Measurements from ENCODE around the gene ZFR2. TPM values are rescaled to one million over a fixed set of nuclear protein-coding genes. Genes with fewer than 3 reads are reported as not detected.
"Not testable (repeated sequence)": the region's sequence is repeated elsewhere in the genome, so short reads cannot be mapped to it uniquely, and the experiment has no call there.

Gene ZFR2
- total RNA-seq, 1 donor from 2014 or later = 0.62 TPM

DNA sequence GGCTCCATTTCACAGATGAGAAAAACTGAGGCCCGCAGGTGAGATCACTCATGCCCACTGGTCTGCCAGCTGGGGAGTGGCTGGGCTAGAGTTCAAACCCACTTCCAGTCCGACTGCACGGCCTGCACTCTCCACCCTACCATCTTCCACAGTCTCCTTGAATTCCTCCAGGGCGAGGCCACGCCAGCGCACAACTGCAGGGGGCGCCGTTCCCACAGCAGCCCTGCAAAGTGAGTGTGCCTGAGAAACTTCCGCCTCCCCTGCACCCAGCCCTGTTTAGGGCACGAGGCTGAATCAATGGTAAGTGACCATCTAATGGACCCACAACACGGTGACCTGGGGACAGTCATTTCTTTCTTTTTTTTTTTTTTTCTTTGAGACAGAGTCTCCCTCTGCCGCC is 10.8 kb upstream of the ZFR2 start:
- intact Hi-C loops (cut with DNase I) = no loop called here
- DNase-seq (ENCODE audit: low spot score) = no peak

DNA sequence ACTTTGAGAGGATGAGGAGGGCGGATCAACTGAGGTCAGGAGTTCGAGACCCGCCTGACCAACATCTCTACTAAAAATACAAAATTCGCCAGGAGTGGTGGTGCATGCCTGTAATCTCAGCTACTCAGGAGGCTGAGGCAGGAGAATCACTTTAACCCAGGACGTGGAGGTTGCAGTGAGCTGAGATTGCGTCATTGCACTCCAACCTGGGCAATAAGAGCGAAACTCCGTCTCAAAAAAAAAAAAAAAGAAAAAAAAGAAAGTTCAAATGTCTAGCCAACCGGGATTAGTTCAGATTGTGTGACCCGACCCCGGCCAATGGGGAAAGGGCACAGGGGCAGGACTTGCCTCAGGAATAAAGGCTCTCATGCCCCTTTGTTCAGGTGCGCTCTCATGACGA is 5.9 kb upstream of the ZFR2 start:
- DNase-seq (ENCODE audit: low spot score); intact Hi-C loops (cut with DNase I): not testable (repeated sequence)

DNA sequence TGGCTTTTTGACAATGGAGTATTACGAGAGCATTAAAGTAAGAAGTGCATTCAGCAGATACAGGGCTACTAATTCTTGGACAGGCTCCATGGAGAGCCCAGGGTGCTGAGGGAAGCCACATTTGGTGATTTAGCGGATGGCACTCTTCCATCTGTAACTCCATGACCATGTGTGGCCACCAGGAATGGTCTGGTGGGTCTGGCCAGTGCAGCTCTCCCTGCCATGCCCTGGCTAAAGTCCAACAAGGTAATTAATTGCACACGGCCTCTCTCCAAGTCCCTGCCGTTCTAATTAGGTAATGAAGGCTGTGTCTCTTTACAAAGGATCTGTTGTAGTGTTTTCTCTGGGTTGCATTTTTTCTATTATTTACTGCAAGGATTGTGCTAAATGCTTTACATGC is 4.3 kb upstream of the ZFR2 start:
- intact Hi-C loops (cut with DNase I) = no loop called here
- DNase-seq (ENCODE audit: low spot score) = no peak

DNA sequence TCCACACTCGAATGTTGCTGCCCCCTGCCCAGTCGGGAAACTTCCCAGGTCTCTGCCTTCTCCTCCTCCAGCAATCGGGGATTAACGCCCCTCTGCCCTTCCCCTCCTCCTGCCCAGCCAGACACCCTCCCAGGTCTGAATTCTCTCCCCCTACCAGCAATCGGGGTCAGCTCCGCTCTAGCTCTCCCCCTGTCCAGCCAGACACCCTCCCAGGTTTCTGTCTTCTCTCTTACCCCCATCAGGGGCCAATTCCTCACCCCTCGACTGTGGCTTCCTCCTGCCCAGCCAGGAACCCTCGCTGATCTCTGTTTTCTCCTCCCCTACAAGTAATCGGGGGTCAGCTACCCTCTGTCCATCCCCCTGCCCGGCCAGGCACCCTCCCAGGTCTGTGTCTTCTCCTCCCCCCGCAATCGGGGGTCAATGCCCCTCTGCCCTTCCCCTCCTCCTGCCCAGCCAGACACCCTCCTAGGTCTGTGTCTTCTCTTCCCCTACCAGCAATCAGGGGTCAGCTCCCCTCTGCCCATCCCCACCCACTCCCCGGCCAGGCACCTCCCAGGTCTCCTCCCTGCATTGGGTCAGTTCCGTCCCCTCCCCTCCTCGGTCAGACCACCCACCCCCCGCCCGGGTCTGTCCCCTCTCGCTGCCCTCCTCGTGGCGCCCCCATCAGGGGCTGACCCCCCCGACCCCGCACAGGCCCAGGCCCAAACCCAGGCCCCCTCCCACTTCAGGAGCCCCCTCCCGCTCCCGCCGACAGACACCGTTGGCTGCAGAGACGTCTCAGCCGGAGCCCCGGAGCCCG is 668 bp downstream of the ZFR2 start:
- intact Hi-C loops (cut with DNase I) = no loop called here
- DNase-seq (ENCODE audit: low spot score) = no peak

DNA sequence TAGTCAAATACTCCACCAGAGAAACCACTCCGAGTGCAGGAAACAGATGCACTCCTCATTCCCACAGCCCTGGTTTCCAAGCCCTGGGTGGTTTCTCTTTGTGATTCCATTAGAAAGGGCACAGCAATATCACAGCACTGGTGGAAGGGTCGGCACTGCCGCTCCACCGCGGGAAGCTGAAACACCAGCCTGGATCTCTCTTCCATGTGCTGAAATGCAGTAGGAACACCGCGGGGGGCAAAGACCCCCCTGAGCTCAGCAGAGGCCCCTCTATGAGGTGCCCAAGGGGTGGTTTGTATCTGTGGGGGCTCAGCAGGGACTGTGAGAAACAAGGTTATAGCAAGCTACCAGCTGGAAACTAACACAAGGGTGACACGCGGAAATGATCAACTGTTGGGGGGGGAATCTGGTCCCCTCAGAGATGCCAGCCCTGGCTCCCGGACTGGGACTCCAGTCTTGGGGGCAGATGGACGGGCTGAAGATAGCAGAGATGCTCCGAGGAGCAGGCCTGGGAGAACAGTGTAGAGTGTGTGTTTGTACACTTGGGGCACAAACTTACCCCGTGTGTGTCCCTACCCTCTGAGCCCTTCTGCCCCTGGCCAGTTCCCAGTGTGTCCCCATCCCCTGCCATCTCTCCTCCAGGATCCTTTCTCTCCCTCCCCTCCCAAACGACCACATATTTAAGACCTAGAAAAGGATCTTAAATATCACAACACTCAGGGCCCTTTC is 1.8 kb downstream of the ZFR2 start:
- no peak for DNase-seq (ENCODE audit: low spot score)
- intact Hi-C loops (cut with DNase I) = no loop called here

DNA sequence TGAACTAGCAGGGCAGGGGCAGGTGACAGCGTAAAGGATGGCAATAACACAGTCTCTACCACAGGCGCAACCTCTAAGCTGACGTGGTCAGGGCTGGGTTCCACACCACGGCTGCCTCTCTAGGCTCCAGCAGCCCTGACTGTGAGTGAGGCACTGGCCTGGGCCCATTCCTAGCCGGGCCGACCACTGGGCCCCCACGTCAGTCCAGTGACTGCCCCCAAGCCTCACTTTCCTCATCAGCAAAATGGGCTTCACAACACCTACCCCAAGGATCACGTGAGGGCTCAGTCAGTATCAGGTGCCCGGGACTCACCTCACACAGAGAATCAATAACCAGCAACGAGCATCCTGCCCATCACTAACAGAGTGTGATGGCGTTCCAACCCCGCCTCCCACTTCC is 5.2 kb downstream of the ZFR2 start:
- no peak for DNase-seq (ENCODE audit: low spot score)
- intact Hi-C loops (cut with DNase I) = no loop called here

DNA sequence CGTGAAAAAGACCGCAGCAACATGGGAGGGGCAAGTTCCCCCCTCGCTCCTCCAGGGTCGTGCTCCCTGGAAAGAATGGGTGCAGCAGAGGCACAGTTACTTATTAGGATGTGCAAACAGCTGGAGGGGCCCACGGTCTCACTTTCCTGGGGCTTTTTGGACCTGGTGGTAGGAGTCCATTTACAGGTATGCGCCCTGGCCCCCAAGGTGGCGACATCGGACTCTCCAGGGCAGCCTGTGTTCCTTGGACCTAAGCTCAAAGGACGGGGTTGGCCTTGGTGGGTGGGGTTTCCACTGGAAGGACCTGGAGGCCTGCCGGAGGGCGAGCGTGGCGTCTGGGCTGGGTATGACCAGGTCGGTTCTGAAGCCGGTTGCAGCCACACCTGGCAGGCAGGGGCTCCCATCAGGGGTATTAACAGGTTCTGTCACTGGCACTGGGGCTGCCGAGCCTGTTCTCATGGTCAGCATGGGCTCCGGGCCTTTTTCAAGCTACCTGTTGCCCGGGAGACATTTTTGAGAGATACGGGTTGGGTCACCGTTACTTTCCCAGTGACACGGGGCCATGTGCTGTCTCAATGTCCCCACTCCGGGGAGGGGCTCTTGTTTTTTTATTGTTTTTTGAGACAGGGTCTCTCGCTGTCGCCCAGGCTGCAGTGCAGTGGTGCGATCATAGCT is 5.9 kb downstream of the ZFR2 start:
- intact Hi-C loops (cut with DNase I) = no loop called here
- DNase-seq (ENCODE audit: low spot score) = no peak

DNA sequence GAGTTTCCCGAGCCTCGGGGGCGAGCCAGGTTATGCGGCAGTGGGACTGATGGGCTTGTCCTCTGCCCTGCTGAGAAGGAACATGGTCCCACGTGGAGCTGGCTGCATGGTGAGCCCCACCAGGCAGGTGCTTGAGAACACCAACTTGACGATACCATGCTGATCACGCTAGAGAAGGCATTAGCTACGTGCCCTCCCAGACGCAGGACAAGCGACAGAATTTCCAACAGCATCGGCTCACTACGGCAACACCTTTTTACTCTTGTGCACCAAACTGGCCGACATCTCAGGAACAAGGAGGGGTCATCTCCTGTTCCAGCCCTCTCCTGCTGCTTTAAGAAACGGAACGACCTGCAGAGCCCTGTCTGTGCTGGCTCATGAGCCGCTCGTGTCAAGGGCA is 8.3 kb downstream of the ZFR2 start:
- DNase-seq (ENCODE audit: low spot score) = no peak
- intact Hi-C loops (cut with DNase I) = no loop called here

DNA sequence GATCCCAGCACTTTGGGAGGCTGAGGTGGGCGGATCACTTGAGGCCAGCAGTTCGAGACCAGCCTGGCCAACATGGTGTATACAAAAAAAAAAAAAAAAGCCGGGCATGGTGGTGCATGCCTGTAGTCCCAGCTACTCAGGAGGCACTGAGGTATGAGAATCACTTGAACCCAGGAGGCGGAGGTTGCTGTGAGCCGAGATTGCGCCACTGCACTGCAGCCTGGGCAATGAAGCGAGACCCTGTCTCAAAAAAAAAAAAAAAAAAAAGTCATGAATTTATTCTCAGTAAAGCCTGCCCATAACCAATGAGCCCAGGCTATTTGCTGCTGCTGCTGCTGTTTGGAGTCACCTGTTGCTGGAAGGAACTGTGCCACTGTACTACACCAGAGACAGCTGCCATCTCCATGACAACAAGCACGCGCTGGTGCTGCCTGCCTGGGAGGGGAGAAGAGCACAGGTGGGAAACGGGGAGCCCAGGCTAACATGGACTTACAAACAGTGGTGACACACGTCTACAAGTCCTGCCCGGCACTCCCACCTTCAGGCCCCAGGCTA is 11.3 kb downstream of the ZFR2 start:
- DNase-seq (ENCODE audit: low spot score) = no peak
- intact Hi-C loops (cut with DNase I) = no loop called here

DNA sequence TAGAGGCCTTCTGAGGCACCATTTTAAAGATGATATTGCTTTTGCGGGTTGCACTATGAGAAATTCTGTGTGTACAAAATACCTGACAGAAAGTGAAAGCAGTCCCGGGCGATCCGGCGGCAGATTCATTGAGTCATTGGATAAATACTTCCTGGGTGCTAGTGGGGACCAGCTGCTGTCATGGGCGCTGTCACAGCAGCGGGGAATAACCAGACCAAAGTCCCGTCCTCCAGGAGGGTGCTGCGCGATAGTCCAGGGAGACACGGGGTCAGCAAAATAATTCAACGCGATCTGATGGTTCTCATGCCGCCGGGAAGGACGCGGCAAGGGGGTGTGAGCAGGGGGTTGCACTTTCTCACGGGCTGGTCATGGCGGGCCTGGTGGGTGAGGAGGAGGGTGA is 13.5 kb downstream of the ZFR2 start:
- DNase-seq (ENCODE audit: low spot score) = no peak
- intact Hi-C loops (cut with DNase I) = no loop called here

DNA sequence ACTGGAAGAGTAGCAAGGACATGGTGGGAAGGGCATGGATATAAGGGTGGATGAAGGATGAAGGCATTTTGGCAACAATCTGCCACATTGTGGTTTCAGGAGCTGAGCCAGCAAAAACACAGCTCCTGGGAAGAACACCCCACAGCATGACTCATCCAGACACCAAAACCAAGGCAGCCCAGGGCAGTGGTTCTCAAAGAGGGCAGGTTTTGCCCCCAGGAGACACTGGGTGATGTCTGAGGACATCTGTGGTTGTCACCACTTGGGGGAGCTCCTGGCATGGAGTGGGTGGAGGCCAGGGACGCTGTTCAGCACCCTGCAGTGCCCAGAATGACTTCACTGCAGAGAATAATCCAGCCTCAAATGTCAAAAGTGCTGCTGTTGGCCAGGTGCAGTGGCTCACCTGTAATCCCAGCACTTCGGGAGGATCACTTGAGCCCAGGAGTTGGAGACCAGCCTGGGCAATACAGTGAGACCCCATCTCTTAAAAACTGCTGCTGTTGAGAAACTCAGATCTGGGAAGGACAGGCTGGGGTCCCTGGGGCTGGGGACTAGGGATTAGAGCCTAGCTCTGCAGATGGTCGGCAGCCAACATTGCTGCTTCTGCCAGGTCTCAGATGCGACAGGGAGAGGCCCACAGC is 16.1 kb downstream of the ZFR2 start:
- intact Hi-C loops (cut with DNase I) = no loop called here
- DNase-seq (ENCODE audit: low spot score) = no peak

DNA sequence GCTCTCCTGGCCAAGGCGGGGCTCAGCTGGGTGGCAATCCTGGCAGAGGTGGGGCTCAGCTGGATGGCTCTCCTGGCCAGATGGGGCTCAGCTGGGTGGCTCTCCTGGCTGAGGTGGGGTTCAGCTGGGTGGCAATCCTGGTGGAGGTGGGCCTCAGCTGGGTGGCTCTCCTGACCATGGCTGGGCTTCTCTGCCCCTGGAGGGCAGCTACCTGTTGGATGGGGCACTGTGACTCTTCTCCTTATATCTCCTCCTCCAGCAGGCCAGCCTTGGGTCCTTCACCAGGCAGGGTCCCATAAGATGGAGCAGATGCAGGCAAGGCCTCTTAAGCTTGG is 16.7 kb downstream of the ZFR2 start:
- no peak for DNase-seq (ENCODE audit: low spot score)
- intact Hi-C loops (cut with DNase I) = no loop called here

DNA sequence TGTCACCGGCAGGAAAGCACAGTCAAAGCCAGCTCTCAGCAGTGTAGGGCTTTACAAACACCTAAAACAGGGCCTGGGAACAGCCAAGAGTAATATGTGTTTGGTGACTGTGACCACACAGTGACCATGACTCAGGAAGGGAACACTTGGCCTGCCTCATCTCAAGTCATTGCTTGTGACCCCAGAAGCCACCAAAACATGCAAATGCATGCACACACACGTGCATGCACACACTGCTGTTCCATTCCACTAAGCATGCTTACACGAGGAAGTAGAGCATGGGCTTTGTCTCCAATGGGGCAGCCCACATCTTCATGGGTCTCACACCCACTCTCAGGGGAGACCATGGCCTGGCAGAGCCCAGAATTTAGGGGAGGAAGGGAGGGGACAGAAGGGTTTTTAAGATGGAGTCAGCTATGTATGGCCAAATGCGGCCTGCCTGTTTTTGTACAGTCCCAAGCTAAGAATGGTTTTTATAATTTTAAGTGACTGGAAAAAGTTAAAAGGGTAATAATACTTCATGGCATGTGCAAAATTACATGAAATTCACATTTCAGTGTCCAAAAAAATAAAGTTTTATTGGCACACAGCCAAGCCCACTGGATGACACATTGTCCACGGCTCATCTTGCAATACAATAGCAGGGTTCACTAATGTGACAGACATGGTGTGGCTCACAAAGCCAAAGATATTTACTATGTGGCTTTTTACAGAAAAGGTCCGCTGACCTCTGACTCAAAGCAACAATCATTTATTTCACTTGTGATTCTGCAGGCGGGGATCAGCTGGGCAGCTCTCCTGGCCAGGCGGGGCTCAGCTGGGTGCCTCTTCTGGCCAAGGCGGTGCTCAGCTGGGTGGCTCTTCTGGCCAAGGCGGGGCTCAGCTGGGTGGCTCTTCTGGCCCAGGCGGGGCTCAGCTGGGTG is 17.3 kb downstream of the ZFR2 start:
- no peak for DNase-seq (ENCODE audit: low spot score)
- intact Hi-C loops (cut with DNase I) = no loop called here

DNA sequence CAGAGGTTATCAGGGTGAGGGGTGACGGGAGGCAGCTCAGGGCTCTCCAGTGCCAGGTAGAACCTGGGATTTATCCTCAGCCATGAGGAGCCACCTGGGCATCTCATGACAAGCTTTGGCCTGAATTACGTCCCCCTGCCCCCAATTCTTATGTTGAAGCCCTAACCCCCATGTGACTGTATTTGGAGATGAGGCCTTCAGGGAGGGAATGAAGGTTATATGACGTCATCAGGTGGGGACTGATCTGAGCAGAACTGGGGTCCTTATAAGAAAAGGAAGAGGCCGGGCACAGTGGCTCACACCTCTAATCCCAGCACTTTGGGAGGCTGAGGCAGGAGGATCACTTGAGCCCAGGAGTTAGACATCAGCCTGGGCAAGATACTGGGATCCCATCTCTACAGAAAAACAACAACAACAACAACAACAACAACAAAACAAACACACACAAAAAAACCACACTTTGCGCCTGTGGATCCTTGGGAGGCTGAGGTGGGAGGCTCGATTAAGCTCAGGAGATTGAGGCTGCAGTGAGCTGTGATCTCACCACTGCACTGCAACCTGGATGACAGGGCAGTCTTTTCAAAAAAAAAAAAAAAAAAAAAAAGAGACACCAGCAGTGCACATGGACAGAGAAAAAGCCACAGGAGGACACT is 18.4 kb downstream of the ZFR2 start:
- intact Hi-C loops (cut with DNase I) = no loop called here
- no peak for DNase-seq (ENCODE audit: low spot score)

DNA sequence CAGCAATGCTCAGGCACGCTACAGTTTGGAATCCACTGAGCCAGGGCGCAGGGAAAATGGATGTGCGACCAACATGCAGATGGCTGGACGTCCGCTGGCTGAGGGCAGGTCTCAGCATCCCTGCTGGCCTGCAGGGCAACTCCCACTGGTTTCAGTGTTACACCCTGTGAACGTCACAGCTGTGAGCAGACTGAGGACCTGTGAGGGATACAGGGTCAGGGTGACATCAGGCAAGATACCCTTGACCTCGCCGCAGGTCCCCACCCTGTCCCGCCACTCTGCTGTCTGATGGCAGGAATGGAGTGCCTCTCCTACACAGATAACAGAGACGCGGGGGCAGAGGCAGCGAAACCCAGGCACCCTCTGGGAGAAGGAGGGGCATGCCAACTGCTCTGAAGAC is 19.1 kb downstream of the ZFR2 start:
- intact Hi-C loops (cut with DNase I) = no loop called here

DNA sequence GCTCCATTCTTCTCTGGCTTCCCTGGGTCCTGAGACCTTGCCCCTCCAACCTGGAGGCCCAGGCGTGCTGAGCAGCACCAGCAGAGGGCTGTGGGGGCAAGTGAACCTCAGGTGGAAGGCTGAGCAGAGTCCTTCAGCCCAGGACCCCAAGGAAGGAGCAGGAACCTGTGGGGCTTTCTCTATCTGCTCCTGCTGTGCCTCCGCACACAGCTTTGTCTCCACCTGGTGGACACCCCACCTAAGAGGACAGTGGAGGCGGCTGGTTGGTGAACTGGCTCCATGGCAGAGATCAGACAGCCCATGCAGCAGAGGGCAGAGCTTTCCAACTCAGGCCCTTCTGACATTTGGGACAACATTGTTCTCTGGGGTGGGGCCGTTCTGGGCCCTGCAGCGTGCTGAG is 19.7 kb downstream of the ZFR2 start:
- intact Hi-C loops (cut with DNase I) = no loop called here
- DNase-seq (ENCODE audit: low spot score) = no peak

More for the DNA sequence above, 19.1 kb downstream of the ZFR2 start:
- DNase-seq (ENCODE audit: low spot score) = no peak

DNA sequence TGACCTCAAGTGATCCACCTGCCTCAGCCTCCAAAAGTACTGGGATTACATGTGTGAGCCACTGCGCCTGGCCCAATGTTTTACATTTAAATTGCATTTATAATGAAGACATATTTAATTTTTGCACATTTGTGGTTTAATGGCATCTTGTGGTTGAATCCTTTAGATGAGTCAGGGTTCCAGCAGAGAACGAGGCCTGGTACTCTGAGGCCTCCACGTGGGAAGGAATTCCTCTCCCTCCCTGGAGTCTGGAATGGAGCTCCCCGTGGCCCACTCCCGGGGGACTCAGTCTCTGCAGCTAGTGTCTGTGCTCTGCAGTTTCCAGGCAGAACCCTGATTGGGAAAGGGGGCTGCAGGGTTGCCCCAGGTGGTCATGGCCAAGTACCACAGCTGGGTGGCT is 24.2 kb downstream of the ZFR2 start:
- no peak for DNase-seq (ENCODE audit: low spot score)
- intact Hi-C loops (cut with DNase I) = no loop called here

DNA sequence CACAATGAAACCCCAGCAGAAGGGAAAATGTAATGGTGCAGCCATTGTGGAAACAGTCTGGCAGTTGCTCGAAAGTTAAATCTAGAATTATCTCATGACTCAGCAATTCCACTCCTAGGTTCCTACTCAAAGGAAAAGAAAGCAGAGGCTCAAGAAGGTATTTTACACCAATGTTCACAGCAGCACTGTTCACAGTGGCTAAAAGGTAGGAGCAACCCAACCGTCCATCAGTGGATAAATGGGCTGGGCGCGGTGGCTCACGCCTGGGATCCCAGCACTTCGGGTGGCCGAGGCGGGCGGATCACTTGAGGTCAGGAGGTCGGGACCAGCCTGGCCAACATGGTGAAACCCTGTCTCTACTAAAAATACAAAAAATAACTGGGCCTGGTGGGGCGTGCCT is 25.9 kb downstream of the ZFR2 start:
- intact Hi-C loops (cut with DNase I) = no loop called here
- no peak for DNase-seq (ENCODE audit: low spot score)

DNA sequence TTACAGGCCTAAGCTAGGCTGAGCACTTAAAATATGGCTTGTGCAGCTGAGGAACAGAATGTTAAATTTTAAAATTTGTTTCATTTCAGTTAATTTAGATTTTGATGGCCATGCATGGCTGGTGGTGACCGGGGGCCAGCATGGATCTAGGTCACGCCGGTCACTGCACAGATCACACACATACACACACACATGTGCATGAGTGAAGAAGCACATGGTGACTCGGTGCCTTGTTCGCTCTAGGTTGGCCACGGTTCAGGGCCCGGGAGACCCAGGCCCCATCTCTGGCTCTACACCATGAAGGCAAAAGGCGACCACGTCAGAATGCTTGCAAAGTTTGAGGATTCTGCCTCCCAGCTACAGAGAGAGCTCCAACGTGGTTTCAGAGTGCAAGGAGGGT is 28.0 kb downstream of the ZFR2 start:
- intact Hi-C loops (cut with DNase I) = no loop called here

More for the DNA sequence above, 28.0 kb downstream of the ZFR2 start:
- DNase-seq (ENCODE audit: low spot score) = no peak

All from cardiac septum (tissue), 1 donor.